H9 (cell line): Measurements from ENCODE around the gene MYO18A. TPM values are rescaled to one million over a fixed set of nuclear protein-coding genes. Genes with fewer than 3 reads are reported as not detected.

ENCODE experiments used
- DNase-seq: peaks from one replicate; pipeline ENCODE4 v3.0.0-alpha.2; 2017
- H2AFZ ChIP-seq: one replicate; pipeline ENCODE4 v1.6.1; 2013; ENCODE audit warnings: mild to moderate bottlenecking, low read length, control low read depth, moderate library complexity
- H2AK5ac ChIP-seq: 2 replicates; pipeline ENCODE4 v1.6.1; 2013; ENCODE audit warnings: low read length, control low read depth, mixed read lengths; ENCODE audit not compliant: insufficient read length
- H2BK120ac ChIP-seq: one replicate; pipeline ENCODE4 v1.6.1; 2013; ENCODE audit warnings: low read depth, mild to moderate bottlenecking, low read length, control low read depth, inconsistent platforms; ENCODE audit not compliant: poor library complexity, severe bottlenecking
- H2BK12ac ChIP-seq: 2 replicates; pipeline ENCODE4 v1.6.1; 2013; ENCODE audit warnings: low read length, control low read depth, mixed read lengths, low read depth; ENCODE audit not compliant: insufficient read length
- H2BK15ac ChIP-seq: 2 replicates; pipeline ENCODE4 v1.6.1; 2013; ENCODE audit warnings: low read depth, low read length, control low read depth
- H2BK20ac ChIP-seq: one replicate; pipeline ENCODE4 v1.6.1; 2013; ENCODE audit warnings: low read depth, mild to moderate bottlenecking, low read length, control low read depth, inconsistent platforms; ENCODE audit not compliant: poor library complexity, severe bottlenecking
- H2BK5ac ChIP-seq: 2 replicates; pipeline ENCODE4 v1.6.1; 2013; ENCODE audit warnings: low read length, control low read depth, mixed read lengths; ENCODE audit not compliant: insufficient read length
- H3K14ac ChIP-seq: 2 replicates; pipeline ENCODE4 v1.6.1; 2013; ENCODE audit warnings: low read length, control low read depth; ENCODE audit not compliant: insufficient read depth
- H3K18ac ChIP-seq: 2 replicates; pipeline ENCODE4 v1.6.1; 2013; ENCODE audit warnings: low read depth, mild to moderate bottlenecking, mixed read lengths, low read length, control low read depth; ENCODE audit not compliant: insufficient read length
- H3K23ac ChIP-seq: 2 replicates; pipeline ENCODE4 v1.6.1; 2013; ENCODE audit warnings: low read length, control low read depth, mixed read lengths, low read depth; ENCODE audit not compliant: insufficient read length
- H3K23me2 ChIP-seq: 2 replicates; pipeline ENCODE4 v1.6.1; 2013; ENCODE audit warnings: low read depth, mild to moderate bottlenecking, mixed read lengths, low read length, control low read depth; ENCODE audit not compliant: insufficient read length, poor library complexity, severe bottlenecking
- H3K27ac ChIP-seq: 2 replicates; pipeline ENCODE4 v1.5.1; 2013; ENCODE audit warnings: low read length, control low read depth, mixed read lengths, low read depth; ENCODE audit not compliant: insufficient read length
- H3K27me3 ChIP-seq: 2 replicates; pipeline ENCODE4 v1.6.1; 2013; ENCODE audit warnings: low read length, control low read depth, inconsistent platforms; ENCODE audit not compliant: insufficient read depth
- H3K4ac ChIP-seq: 2 replicates; pipeline ENCODE4 v1.6.1; 2013; ENCODE audit warnings: low read depth, mild to moderate bottlenecking, control low read depth, inconsistent platforms, low read length, moderate library complexity
- H3K4me1 ChIP-seq: 2 replicates; pipeline ENCODE4 v1.6.1; 2013; ENCODE audit warnings: low read length, control low read depth, inconsistent platforms; ENCODE audit not compliant: insufficient read depth
- H3K4me2 ChIP-seq: 2 replicates; pipeline ENCODE4 v1.6.1; 2013; ENCODE audit warnings: low read length, control low read depth, mixed read lengths; ENCODE audit not compliant: insufficient read length, insufficient read depth
- H3K56ac ChIP-seq: 2 replicates; pipeline ENCODE4 v1.6.1; 2013; ENCODE audit warnings: low read depth, mild to moderate bottlenecking, mixed read lengths, low read length, control low read depth; ENCODE audit not compliant: insufficient read length
- H3K79me1 ChIP-seq: 2 replicates; pipeline ENCODE4 v1.6.1; 2013; ENCODE audit warnings: low read depth, mild to moderate bottlenecking, moderate library complexity, low read length, control low read depth, inconsistent platforms; ENCODE audit not compliant: insufficient read depth, poor library complexity, severe bottlenecking
- H3K79me2 ChIP-seq: 2 replicates; pipeline ENCODE4 v1.6.1; 2013; ENCODE audit warnings: low read length, control low read depth, inconsistent platforms; ENCODE audit not compliant: insufficient read depth
- H3K9ac ChIP-seq: 2 replicates; pipeline ENCODE4 v1.6.1; 2013; ENCODE audit warnings: low read length, control low read depth, mixed read lengths; ENCODE audit not compliant: insufficient read length; ENCODE audit errors: extremely low read depth
- H3K9me3 ChIP-seq: one replicate; pipeline ENCODE4 v1.6.1; 2013; ENCODE audit warnings: low read depth, low read length, inconsistent platforms; ENCODE audit not compliant: control insufficient read depth
- H3T11ph ChIP-seq: one replicate; pipeline ENCODE4 v1.6.1; 2013; ENCODE audit warnings: mild to moderate bottlenecking, low read length, control low read depth, inconsistent platforms
- H4K20me1 ChIP-seq: one replicate; pipeline ENCODE4 v1.6.1; 2013; ENCODE audit not compliant: control insufficient read depth, insufficient read length, insufficient read depth
- H4K5ac ChIP-seq: 2 replicates; pipeline ENCODE4 v1.6.1; 2013; ENCODE audit warnings: low read depth, mild to moderate bottlenecking, mixed read lengths, low read length, control low read depth; ENCODE audit not compliant: insufficient read length
- H4K8ac ChIP-seq: replicated peaks from 2 replicates; pipeline ENCODE4 v1.6.1; 2013; ENCODE audit warnings: low read length, control low read depth, mixed read lengths, low read depth; ENCODE audit not compliant: insufficient read length
- H4K91ac ChIP-seq: 2 replicates; pipeline ENCODE4 v1.6.1; 2013; ENCODE audit warnings: low read depth, mild to moderate bottlenecking, moderate library complexity, mixed read lengths, low read length, control low read depth; ENCODE audit not compliant: insufficient read length
- H3K27ac Mint-ChIP-seq, 3 experiments: 2 replicates in 2 of 3; 3 replicates in 1 of 3; pipeline ENCODE4 v1.8.0; 2020 to 2021; ENCODE audit warnings: mixed read lengths in 3 of 3, mild to moderate bottlenecking in 1 of 3, moderate library complexity in 1 of 3
- H3K27me3 Mint-ChIP-seq: 2 replicates; pipeline ENCODE4 v1.8.0; 2021; ENCODE audit warnings: low read depth, mild to moderate bottlenecking, moderate library complexity, mixed read lengths
- H3K36me3 Mint-ChIP-seq, 3 experiments: 2 replicates in 2 of 3; 3 replicates in 1 of 3; pipeline ENCODE4 v1.8.0; 2020 to 2021; ENCODE audit warnings: low read depth in 3 of 3, mixed read lengths in 3 of 3; ENCODE audit not compliant: insufficient read depth in 1 of 3
- H3K4me1 Mint-ChIP-seq, 2 experiments: 2 replicates each; pipeline ENCODE4 v1.8.0; 2020; ENCODE audit warnings: mixed read lengths in 2 of 2
- H3K4me3 Mint-ChIP-seq, 2 experiments: 2 replicates in 1 of 2; 3 replicates in 1 of 2; pipeline ENCODE4 v1.8.0; 2020 to 2021; ENCODE audit warnings: mild to moderate bottlenecking in 2 of 2, mixed read lengths in 2 of 2, moderate library complexity in 1 of 2
- H3K9me3 Mint-ChIP-seq, 2 experiments: 2 replicates in 1 of 2; 3 replicates in 1 of 2; pipeline ENCODE4 v1.8.0; 2020; ENCODE audit warnings: mild to moderate bottlenecking in 2 of 2, mixed read lengths in 2 of 2, moderate library complexity in 1 of 2
- WGBS: extraction: QIAGEN DNeasy Blood & Tissue Kit; methylation state at CpG from one replicate; pipeline ENCODE4 v1.1.7; 2013; ENCODE audit warnings: missing lambda C conversion rate, low lambda C conversion rate, mixed read lengths; ENCODE audit not compliant: insufficient read length; ENCODE audit errors: extremely low coverage; 5-methylcytosine and 5-hydroxymethylcytosine counted together
- total RNA-seq: library from RNA; stranded (reverse); gene quantifications from 2 replicates; pipeline ENCODE4 v1.2.1, GENCODE V29; 2021
- TF ChIP-seq, protein P1 (sequence below): fragments of 200-600 bp; sonication (generic); conservative IDR thresholded peaks from 3 replicates; pipeline ENCODE4 v1.8.0; 2021; ENCODE audit warnings: antibody characterized with exemption, mild to moderate bottlenecking

Gene MYO18A
- total RNA-seq, 1 experiment from 2014 or later: 21.6 TPM

DNA sequence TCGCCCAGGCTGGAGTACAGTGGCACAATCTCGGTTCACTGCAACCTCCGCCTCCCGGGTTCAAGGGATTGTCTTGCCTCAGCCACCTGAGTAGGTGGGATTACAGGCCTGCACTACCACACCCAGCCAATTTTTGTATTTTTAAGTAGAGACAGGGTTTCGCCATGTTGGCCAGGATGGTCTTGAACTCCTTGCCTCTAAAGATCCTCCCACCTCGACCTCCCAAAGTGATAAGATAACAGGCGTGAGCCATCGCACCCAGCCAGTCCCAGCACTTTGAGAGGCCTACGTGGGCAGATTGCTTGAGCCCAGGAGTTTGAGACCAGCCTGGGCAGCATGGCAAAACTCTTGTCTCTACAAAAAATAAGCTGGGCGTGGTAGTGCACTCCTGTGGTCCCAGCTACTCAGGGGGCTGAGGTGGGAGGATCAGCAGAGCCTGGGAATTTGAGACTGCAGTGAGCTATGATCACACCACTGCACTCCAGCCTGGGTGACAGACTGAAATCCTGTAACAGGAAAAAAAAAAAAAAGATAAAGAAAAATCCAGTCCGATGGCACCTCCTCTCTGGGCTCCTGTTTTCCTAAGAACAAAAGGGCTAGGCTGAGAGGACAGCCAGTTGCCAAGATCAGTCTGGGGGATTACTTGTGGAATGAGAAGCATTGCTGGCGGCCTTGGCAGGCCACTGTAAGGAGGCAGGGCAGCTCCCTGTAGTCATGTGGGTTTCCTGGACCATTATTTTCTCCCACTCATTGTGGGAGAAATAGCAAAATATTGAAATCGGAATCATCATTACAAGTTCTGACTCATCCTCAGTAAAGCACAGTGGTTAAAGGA lies 140.2 kb downstream of the MYO18A start:
- H3K79me2 ChIP-seq: no peaks in the 10 kb centered on the region; the same call in 1 of the 2 replicates
- H2BK5ac ChIP-seq: no peak overlapping the region
- no peak overlapping the region for H3K23ac ChIP-seq
- no peaks in the 10 kb centered on the region for H3K9me3 ChIP-seq
- H3K27me3 ChIP-seq: no peaks in the 10 kb centered on the region
- no peak overlapping the region for H3K18ac ChIP-seq
- no peak overlapping the region for H3K56ac ChIP-seq
- H3K9ac ChIP-seq: no peak overlapping the region
- H3T11ph ChIP-seq: no peak overlapping the region
- H2BK15ac ChIP-seq: no peak overlapping the region
- peaks cover 3% of the 10 kb centered on the region for H3K27me3 Mint-ChIP-seq
- no peak overlapping the region for H3K4me2 ChIP-seq
- no peaks in the 10 kb centered on the region for H3K79me1 ChIP-seq
- no peak overlapping the region for H3K4me3 Mint-ChIP-seq
- H3K4ac ChIP-seq: no peak overlapping the region
- no peak overlapping the region for H3K14ac ChIP-seq
- no peak overlapping the region for H2BK12ac ChIP-seq
- H3K4me1 ChIP-seq: peaks cover 16% of the 10 kb centered on the region
- H2AK5ac ChIP-seq: no peak overlapping the region
- peaks cover 43 to 47% of the 10 kb centered on the region in 2 experiments for H3K4me1 Mint-ChIP-seq
- H2BK20ac ChIP-seq: no peak overlapping the region
- H4K5ac ChIP-seq: no peak overlapping the region
- no peak overlapping the region for H4K91ac ChIP-seq
- no peaks in the 10 kb centered on the region for H4K20me1 ChIP-seq
- TF ChIP-seq, protein P1, sequence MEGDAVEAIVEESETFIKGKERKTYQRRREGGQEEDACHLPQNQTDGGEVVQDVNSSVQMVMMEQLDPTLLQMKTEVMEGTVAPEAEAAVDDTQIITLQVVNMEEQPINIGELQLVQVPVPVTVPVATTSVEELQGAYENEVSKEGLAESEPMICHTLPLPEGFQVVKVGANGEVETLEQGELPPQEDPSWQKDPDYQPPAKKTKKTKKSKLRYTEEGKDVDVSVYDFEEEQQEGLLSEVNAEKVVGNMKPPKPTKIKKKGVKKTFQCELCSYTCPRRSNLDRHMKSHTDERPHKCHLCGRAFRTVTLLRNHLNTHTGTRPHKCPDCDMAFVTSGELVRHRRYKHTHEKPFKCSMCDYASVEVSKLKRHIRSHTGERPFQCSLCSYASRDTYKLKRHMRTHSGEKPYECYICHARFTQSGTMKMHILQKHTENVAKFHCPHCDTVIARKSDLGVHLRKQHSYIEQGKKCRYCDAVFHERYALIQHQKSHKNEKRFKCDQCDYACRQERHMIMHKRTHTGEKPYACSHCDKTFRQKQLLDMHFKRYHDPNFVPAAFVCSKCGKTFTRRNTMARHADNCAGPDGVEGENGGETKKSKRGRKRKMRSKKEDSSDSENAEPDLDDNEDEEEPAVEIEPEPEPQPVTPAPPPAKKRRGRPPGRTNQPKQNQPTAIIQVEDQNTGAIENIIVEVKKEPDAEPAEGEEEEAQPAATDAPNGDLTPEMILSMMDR: no peak
- peaks cover 4 to 10% (median 10%) of the 10 kb centered on the region in 3 experiments; a peak in 6 of 7 replicates for H3K36me3 Mint-ChIP-seq
- H2BK120ac ChIP-seq: no peak overlapping the region
- H3K9me3 Mint-ChIP-seq: peaks cover 5 to 6% of the 10 kb centered on the region in 2 experiments
- no peak for DNase-seq
- H2AFZ ChIP-seq: no peak overlapping the region
- no CpG with 5 or more reads among the region's 13 CpGs for WGBS
- peak overlapping the region; percentile 59 to 87 (median 66); a peak in 5 of 7 replicates for H3K27ac Mint-ChIP-seq
- no peak overlapping the region for H4K8ac ChIP-seq
- H3K27ac ChIP-seq: no peak overlapping the region
- peaks cover 6% of the 10 kb centered on the region for H3K23me2 ChIP-seq
